NCI-H1930 (cell line): ENCODE data around the gene IFRD2.

ENCODE experiments used
- DNase-seq, 2 experiments: peaks; one replicate each; lab custom pipeline; 2025; lab: John Stamatoyannopoulos, UW

Gene IFRD2

GRCh38 chr3:50292159-50293078, at the start of gene IFRD2:
Gene IFRD2 (minus strand): TSS chr3:50292429. CDS start chr3:50292274, 155 bp downstream.
- peak; percentile 91 to 92 for DNase-seq

GRCh38 chr3:50341537-50341936, 49.3 kb upstream of the IFRD2 start:
- DNase-seq, result no peak

- no peak for DNase-seq
Observed at GRCh38 chr3:50340448-50341329, 48.5 kb upstream of the IFRD2 start, which contains the start of gene RASSF1. Gene RASSF1 (minus strand): TSS chr3:50340836. CDS start chr3:50340805, 31 bp downstream.

- no peak for DNase-seq
Observed at GRCh38 chr3:50340147-50340447, 47.9 kb upstream of the IFRD2 start.

- DNase-seq, result no peak
Observed at GRCh38 chr3:50339485-50340146, 47.4 kb upstream of the IFRD2 start.

GRCh38 chr3:50338965-50339364, 46.7 kb upstream of the IFRD2 start:
- no peak for DNase-seq

- peak; percentile 93 to 95 for DNase-seq
Observed at GRCh38 chr3:50337175-50337861, 45.1 kb upstream of the IFRD2 start.

- DNase-seq, result no peak
Observed at GRCh38 chr3:50336452-50337174, 44.4 kb upstream of the IFRD2 start.

- DNase-seq, result no peak
Observed at GRCh38 chr3:50334339-50335075, 42.3 kb upstream of the IFRD2 start.

- no peak for DNase-seq
Observed at GRCh38 chr3:50333744-50334328, 41.6 kb upstream of the IFRD2 start.

- DNase-seq, result no peak
Observed at GRCh38 chr3:50331364-50331907, 39.2 kb upstream of the IFRD2 start.

GRCh38 chr3:50330330-50330729, 38.1 kb upstream of the IFRD2 start:
- DNase-seq, result no peak

- DNase-seq, result peak; percentile 90
Observed at GRCh38 chr3:50327943-50328691, 35.9 kb upstream of the IFRD2 start, which contains the start of gene TUSC2. Gene TUSC2 (minus strand): TSS chr3:50328223. CDS start chr3:50328099, 124 bp downstream.

- DNase-seq, result no peak
Observed at GRCh38 chr3:50327129-50327528, 34.9 kb upstream of the IFRD2 start.

- no peak for DNase-seq
Observed at GRCh38 chr3:50326182-50326541, 33.9 kb upstream of the IFRD2 start.

- DNase-seq, result no peak
Observed at GRCh38 chr3:50325497-50326181, 33.4 kb upstream of the IFRD2 start.

- no peak for DNase-seq
Observed at GRCh38 chr3:50325113-50325480, 32.9 kb upstream of the IFRD2 start.
